IMR-90 (cell line): ENCODE data around the gene PDE6A. TPM values are rescaled to one million over a fixed set of nuclear protein-coding genes. Genes with fewer than 3 reads are reported as not detected.
A peak's percentile ranks its signal among the peaks of the same experiment; 100 is the strongest.

ENCODE experiments used
- ATAC-seq: fragments of 200-7000 bp; cut with Tn5 transposase; 2 replicates; pipeline ENCODE4 v1.9.1; 2020; ENCODE audit warnings: low read depth, mild to moderate bottlenecking, moderate library complexity
- BruUV-seq: library from RNA; stranded (reverse); fragments of 400-500 nt; replicated peaks from 2 replicates; lab custom pipeline; 2021; lab: Mats Ljungman, UMichigan
- CTCF ChIA-PET: fragments of 300-600 bp; formaldehyde crosslinking; extraction: SDS; loops from one replicate; lab custom pipeline; 2021; ENCODE audit warnings: antibody characterized with exemption; lab: Yijun Ruan, JAX
- POLR2A ChIA-PET: fragments of 300-600 bp; sonication (Branson Sonifier 250); formaldehyde crosslinking; loops from one replicate; lab custom pipeline; 2022; ENCODE audit warnings: antibody characterized with exemption; ENCODE audit not compliant: unreplicated experiment; lab: Charles Lee
- DNase-seq: peaks from one replicate; pipeline ENCODE4 v3.0.0; 2013
- H2AFZ ChIP-seq: replicated peaks from 2 replicates; pipeline ENCODE3; 2013; ENCODE audit warnings: low read length, mild to moderate bottlenecking; ENCODE audit not compliant: poor library complexity
- H2AK5ac ChIP-seq: 2 replicates; pipeline ENCODE4 v1.6.1; 2013; ENCODE audit warnings: low read depth, low read length, inconsistent platforms
- H2AK9ac ChIP-seq: replicated peaks from 2 replicates; pipeline ENCODE3; 2013; ENCODE audit warnings: mild to moderate bottlenecking, low read depth, low read length, moderate library complexity; ENCODE audit not compliant: poor library complexity
- H2BK120ac ChIP-seq: 2 replicates; pipeline ENCODE4 v1.6.1; 2013; ENCODE audit warnings: low read depth, low read length, inconsistent platforms
- H2BK15ac ChIP-seq: 3 replicates; pipeline ENCODE4 v1.6.1; 2013; ENCODE audit warnings: low read depth, low read length, inconsistent platforms
- H2BK20ac ChIP-seq: 2 replicates; pipeline ENCODE4 v1.6.1; 2013; ENCODE audit warnings: low read depth, mild to moderate bottlenecking, inconsistent platforms, low read length, moderate library complexity
- H2BK5ac ChIP-seq: 2 replicates; pipeline ENCODE4 v1.6.1; 2013; ENCODE audit warnings: mild to moderate bottlenecking, low read depth, low read length, inconsistent platforms; ENCODE audit not compliant: poor library complexity, severe bottlenecking
- H3K14ac ChIP-seq: replicated peaks from 2 replicates; pipeline ENCODE4 v1.6.1; 2013; ENCODE audit warnings: low read depth, low read length, inconsistent platforms
- H3K18ac ChIP-seq: 2 replicates; pipeline ENCODE4 v1.6.1; 2013; ENCODE audit warnings: low read depth, low read length, control low read depth
- H3K23ac ChIP-seq: 2 replicates; pipeline ENCODE4 v1.6.1; 2013; ENCODE audit warnings: low read depth, low read length, inconsistent platforms
- H3K27ac ChIP-seq: 2 replicates; pipeline ENCODE4 v1.5.1; 2013; ENCODE audit warnings: mild to moderate bottlenecking, control low read depth, low read length; ENCODE audit not compliant: insufficient read depth
- H3K27me3 ChIP-seq: 2 replicates; pipeline ENCODE4 v1.6.1; 2013; ENCODE audit warnings: low read length; ENCODE audit not compliant: control insufficient read depth, insufficient read depth
- H3K36me3 ChIP-seq: 2 replicates; pipeline ENCODE4 v1.6.1; 2013; ENCODE audit warnings: low read length, mixed read lengths; ENCODE audit not compliant: control insufficient read depth, insufficient read depth
- H3K4ac ChIP-seq: 2 replicates; pipeline ENCODE4 v1.6.1; 2013; ENCODE audit warnings: low read depth, low read length, inconsistent platforms
- H3K4me1 ChIP-seq: 2 replicates; pipeline ENCODE4 v1.6.1; 2013; ENCODE audit warnings: low read length, mixed read lengths; ENCODE audit not compliant: control insufficient read depth, insufficient read depth
- H3K4me2 ChIP-seq: 2 replicates; pipeline ENCODE4 v1.6.1; 2013; ENCODE audit warnings: low read depth, mild to moderate bottlenecking, control low read depth, low read length, moderate library complexity
- H3K4me3 ChIP-seq: 2 replicates; pipeline ENCODE4 v1.5.1; 2013; ENCODE audit warnings: low read depth, mild to moderate bottlenecking, control low read depth, low read length, moderate library complexity; ENCODE audit not compliant: insufficient read depth
- H3K56ac ChIP-seq: 2 replicates; pipeline ENCODE4 v1.6.1; 2013; ENCODE audit warnings: low read length, inconsistent platforms; ENCODE audit not compliant: insufficient read depth; ENCODE audit errors: extremely low read depth
- H3K79me1 ChIP-seq, 2 experiments: 2 replicates each; pipeline ENCODE4 v1.6.1; 2013; ENCODE audit warnings: low read length in 2 of 2, inconsistent platforms in 1 of 2, low read depth in 1 of 2
- H3K9ac ChIP-seq: 2 replicates; pipeline ENCODE4 v1.6.1; 2013; ENCODE audit warnings: low read depth, low read length, control low read depth
- H3K9me1 ChIP-seq: 2 replicates; pipeline ENCODE4 v1.6.1; 2013; ENCODE audit warnings: low read length, inconsistent platforms; ENCODE audit not compliant: insufficient read depth
- H3K9me3 ChIP-seq: 2 replicates; pipeline ENCODE4 v1.6.1; 2013; ENCODE audit warnings: low read length; ENCODE audit not compliant: control insufficient read depth, insufficient read depth
- H4K20me1 ChIP-seq: 2 replicates; pipeline ENCODE4 v1.6.1; 2013; ENCODE audit warnings: low read length, inconsistent platforms; ENCODE audit not compliant: insufficient read depth
- H4K5ac ChIP-seq: 2 replicates; pipeline ENCODE4 v1.6.1; 2013; ENCODE audit warnings: mild to moderate bottlenecking, low read depth, low read length, control low read depth
- H4K8ac ChIP-seq, 2 experiments: 2 replicates each; pipeline ENCODE4 v1.6.1; 2013; ENCODE audit warnings: low read depth in 2 of 2, low read length in 2 of 2, control low read depth in 1 of 2, inconsistent platforms in 1 of 2
- H4K91ac ChIP-seq: 2 replicates; pipeline ENCODE4 v1.6.1; 2013; ENCODE audit warnings: low read depth, low read length, inconsistent platforms; ENCODE audit not compliant: insufficient read depth
- CEBPB ChIP-seq: IDR thresholded peaks from 2 replicates; pipeline ENCODE4 v1.6.1; 2012; ENCODE audit warnings: low read depth, low read length, improper control_type of control experiment
- POLR2A ChIP-seq: IDR thresholded peaks from 2 replicates; pipeline ENCODE4 v1.6.1; 2012; ENCODE audit warnings: mild to moderate bottlenecking, low read depth, low read length
- RCOR1 ChIP-seq: IDR thresholded peaks from 2 replicates; pipeline ENCODE4 v1.6.1; 2012; ENCODE audit warnings: mild to moderate bottlenecking, low read length, improper control_type of control experiment; ENCODE audit not compliant: insufficient replicate concordance
- WGBS, 2 experiments: methylation state at CpG; one replicate each; pipeline versions ENCODE4 v1.1.5 to v1.1.7; 2013; ENCODE audit warnings: missing lambda C conversion rate in 2 of 2; ENCODE audit not compliant: insufficient read length in 1 of 2; ENCODE audit errors: extremely low coverage in 2 of 2; 5-methylcytosine and 5-hydroxymethylcytosine counted together
- dilution Hi-C: fragments of 300-500 bp; cut with HindIII; formaldehyde crosslinking; loops from one replicate; pipeline ENCODE4 v1.14.3; 2018; ENCODE audit warnings: low sequenced_read_pairs; ENCODE audit not compliant: unreplicated experiment
- in situ Hi-C: fragments of 300-500 bp; cut with MboI; formaldehyde crosslinking; loops from 3 replicates; pipeline ENCODE4 v1.14.3; 2019; ENCODE audit warnings: low sequenced_read_pairs, inconsistent platforms, mixed read lengths
- intact Hi-C: fragments of 100-400 bp; cut with micrococcal nuclease; formaldehyde crosslinking; loops from 2 replicates; pipeline ENCODE4 v1.10.0; 2022
- polyA plus RNA-seq, 3 experiments: library from polyadenylated mRNA; depleted of rRNA; stranded (reverse); fragments of >200 nt; gene quantifications; 2 replicates each; pipeline ENCODE4 v1.2.3, GENCODE V29; 2012; ENCODE audit warnings: low replicate concordance in 1 of 3
- total RNA-seq: library from RNA; depleted of rRNA; stranded (reverse); fragments of >200 nt; gene quantifications from 2 replicates; pipeline ENCODE4 v1.2.3, GENCODE V29; 2012

Gene PDE6A
- total and polyA plus RNA-seq, 2 of the 4 experiments (the other 2 are of a cell fraction), result not detected

- Histone ChIP-seq H3K56ac (no peak overlapping the region), H2BK15ac (no peak overlapping the region), H2BK120ac (0 out of 2 replicates have a peak overlapping the region, but pooled peaks have one; percentile 67), H3K27ac (no peak overlapping the region), H3K9ac (no peak overlapping the region), H3K4me2 (no peak overlapping the region), H3K23ac (no peak overlapping the region), H2BK5ac (no peak overlapping the region), H3K4me3 (no peak overlapping the region), H4K8ac (no peak overlapping the region), H2AFZ (no peak overlapping the region), H3K36me3 (no peaks in the 10 kb centered on the region), H3K9me1 (peaks cover 20% of the 10 kb centered on the region), H3K27me3 (peaks cover 2% of the 10 kb centered on the region; the same call in 1 of the 2 replicates), H3K18ac (no peak overlapping the region), H2AK5ac (no peak overlapping the region), H3K4me1 (peaks cover 10% of the 10 kb centered on the region), H4K20me1 (no peaks in the 10 kb centered on the region), H3K4ac (no peak overlapping the region), H4K5ac (no peak overlapping the region), H3K14ac (no peak overlapping the region), H3K79me1 (no peaks in the 10 kb centered on the region), H2AK9ac (no peak overlapping the region), H4K91ac (0 out of 2 replicates have a peak overlapping the region, but pooled peaks have one; percentile 10), H2BK20ac (no peak overlapping the region; the same call in 1 of the 2 replicates), H3K9me3 (no peaks in the 10 kb centered on the region)
- TF ChIP-seq CEBPB (peak; percentile 50; the same call in 1 of the 2 replicates), RCOR1 (no peak), POLR2A (no peak)
- ATAC-seq (no peak), DNase-seq (no peak)
- BruUV-seq, result no TSS peak
- ChIA-PET POLR2A (no interaction called here), CTCF (interaction anchor here (0.6 kb wide), 1 partner anchor 18 kb away, joined by 4 read pairs; no protein-coding TSS in a partner anchor)
- in situ Hi-C loops, result no loop called here
- intact Hi-C loops, result no loop called here
- WGBS, 2 experiments, result 92% methylated on average over 2 of the region's 9 CpGs; no CpG with 5 or more reads in 1 of the 2 experiments
- dilution Hi-C loops, result no loop called here
These were observed 4.5 kb downstream of the PDE6A start for GRCh38 chr5:149940077-149940574.
